ENCODE measurements around the gene SHOC2.

SHOC2 gene

DNA sequence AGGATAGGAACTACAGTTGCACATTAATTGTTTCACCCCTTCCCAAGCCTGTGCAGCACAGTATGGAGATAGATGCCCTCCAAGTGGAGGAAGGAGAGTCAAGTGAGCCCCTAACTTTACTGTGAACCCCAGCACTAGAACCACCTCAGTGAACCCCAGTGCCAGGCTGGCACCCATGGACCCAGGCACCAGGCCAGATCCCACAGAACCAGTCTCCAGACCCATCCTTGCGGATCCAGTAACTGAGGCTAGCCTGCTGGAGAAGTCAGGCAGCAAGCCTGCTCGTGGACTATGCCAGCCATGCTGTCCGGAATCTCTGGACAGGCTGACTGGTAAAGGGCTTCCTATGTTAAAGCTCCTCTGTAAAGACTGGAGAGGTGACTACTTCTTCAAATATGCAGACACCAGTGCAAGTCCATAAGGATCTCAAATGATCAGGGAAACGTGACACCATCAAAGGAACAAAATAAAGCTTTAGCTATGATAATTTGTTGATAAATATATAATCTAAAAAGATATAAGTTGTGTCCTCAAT is 27.7 kb downstream of the SHOC2 start:
- DNase-seq = no peak

DNA sequence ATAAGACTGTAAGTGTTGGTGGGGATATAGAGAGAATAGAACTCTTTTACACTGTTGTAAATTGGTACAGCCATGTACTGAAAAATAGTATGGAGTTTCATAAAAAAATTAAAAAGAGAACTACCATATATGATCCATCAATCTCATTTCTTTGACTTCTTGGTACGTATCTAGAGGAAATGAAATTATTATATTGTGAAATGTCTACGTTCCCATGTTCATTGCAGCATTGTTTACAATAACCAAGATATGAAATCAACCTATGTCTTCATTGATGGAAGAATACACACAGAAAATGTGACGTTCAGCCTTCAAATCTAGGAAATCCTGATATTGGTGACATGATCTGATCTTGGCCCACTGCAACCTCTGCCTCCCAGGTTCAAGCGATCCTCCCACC is 32.0 kb downstream of the SHOC2 start:
- no peak for DNase-seq

DNA sequence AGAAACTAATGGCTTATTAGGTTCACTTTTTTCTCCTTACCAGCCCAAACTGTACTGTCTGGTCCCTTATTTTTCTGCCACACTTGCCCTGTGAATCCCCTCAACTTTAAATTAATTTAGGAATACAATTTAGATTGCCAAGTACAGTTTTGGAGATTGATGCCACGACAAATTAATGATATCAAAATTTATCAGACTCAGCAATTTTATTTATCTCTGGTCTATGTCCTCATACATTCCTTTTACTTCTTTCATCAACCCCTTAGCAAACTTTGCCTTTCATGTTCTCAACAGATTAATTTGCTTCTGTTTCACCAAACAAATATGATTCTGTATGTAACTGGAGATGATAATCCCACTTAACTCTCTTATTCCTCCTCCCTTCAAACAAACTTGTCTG is 38.2 kb downstream of the SHOC2 start:
- DNase-seq = no peak

- DNase-seq = no peak
Observed at GRCh38 chr10:110959379-110960332, 40.3 kb downstream of the SHOC2 start.

DNA sequence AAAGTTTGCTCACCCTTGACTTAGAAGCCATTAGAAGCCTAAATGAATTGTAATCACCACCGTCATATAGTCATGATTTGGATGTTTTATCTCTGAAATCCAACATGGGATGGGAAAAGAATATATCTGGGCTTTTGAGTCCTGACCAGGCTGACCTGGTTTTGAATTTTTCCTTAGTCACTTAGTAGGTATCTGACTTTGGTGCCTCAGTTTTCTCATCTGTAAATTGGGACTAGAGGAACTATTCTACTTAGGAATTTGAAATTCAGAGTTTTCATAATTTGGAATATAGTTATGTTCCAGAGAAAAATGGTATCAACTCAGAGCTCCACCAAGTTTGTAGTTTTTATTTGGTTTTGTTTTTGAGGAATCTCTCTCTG is 40.9 kb downstream of the SHOC2 start:
- DNase-seq = no peak

DNA sequence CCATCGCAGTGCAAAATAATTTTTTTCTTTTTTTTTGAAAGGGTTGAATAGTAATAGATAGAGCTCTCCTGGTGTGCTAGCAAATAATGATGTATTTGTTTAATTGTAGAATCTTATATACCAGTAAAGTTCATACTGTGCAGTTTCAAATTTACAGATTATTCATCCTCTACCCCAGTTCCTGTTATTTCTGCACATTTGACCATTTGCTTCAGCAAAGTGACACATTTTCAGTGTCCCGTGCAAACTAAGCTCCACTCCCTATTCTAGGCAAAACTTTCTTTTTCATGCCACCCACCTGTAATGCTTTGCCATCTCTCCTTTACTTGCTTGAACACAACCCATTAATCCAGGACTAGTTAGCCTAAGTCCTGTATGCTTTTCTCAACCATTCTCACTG is 43.0 kb downstream of the SHOC2 start:
- DNase-seq = no peak

DNA sequence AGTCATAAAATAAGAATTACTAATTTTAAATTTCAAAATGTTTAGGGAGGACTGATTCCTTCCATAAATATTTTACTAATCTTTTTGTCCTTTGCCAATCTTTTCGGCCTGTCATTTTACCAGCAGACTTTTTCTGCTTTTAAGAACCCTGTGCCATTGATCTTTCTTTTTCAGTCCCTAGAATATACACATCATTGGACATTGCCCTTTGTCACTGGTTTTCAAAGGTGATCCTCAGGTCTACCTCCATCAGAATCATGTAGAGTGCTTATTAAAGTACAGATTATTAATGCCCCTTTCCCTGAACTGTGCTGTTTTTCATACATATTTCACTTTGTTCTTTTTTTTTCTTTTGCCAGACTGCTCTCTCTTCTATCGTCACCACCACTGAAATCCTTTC is 43.8 kb downstream of the SHOC2 start:
- DNase-seq = no peak

GRCh38 chr10:110964681-110965080 is 45.3 kb downstream of the SHOC2 start:
- DNase-seq = no peak

DNA sequence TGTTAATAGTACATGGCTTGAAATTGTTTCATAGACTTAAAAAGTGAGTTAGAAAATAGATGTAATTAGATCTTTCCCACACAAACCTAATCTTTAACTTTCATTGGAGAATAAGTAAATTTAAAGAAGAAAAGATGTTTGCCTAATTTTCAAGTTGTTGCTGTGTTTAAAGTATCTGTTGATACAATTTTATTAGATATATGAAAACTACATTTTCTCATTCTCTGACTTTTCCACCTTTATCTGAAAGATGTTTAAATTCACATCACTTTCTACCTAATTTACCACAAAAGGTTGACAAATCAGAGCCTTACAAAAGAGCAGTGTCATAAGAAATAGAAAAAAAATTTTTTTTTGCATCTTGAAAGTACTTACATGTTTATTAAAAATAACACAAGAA is 45.8 kb downstream of the SHOC2 start:
- DNase-seq = no peak

- no peak for DNase-seq
Observed at GRCh38 chr10:110966146-110966545, 46.7 kb downstream of the SHOC2 start.

DNA sequence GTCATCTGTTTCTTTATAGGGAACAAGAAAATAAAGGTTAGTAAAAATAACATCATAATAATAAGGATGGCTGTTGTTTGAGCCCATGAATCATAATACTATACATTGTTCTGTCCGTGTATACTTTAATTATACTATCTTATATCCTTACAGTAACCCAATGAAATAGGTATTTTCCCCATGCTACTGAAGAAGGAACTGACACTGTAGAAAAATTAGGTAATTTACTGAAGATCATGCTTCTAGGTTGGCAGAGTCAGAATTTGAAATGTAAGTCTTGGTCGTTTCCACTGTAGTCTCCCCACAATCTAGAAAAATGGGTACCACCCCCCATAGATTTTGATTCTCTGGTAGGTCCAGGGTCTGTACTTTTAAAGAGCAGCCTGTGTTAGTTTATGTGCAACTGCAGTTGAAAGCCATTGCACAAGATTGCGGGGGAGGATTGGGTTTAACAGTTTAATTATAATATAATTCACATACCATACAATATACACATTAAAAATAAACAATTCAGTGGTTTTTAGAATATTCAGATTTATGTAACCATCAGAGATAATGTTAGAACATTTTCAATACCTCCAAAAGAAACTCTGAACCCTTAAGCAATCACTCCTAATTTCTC is 47.7 kb downstream of the SHOC2 start:
- DNase-seq = no peak

DNA sequence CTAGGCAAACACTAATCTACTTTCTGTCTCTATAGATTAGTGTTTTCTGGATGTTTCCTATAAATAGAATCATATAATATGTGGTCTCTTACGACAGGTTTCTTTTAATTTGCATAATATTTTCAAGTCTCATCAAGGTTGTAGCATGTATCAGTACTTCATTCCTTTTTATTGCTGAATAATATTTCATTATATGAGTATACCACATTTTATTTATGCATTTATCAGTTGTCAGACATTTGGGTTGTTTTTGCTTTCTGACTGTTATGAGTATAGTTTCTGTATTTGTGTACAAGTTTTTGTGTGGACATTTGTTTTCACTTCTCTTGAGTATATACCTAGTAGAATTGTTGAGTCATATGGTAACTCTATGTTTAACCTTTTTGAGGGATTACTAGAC is 48.2 kb downstream of the SHOC2 start:
- no peak for DNase-seq

- DNase-seq = no peak
Observed at GRCh38 chr10:110969183-110969582, 49.8 kb downstream of the SHOC2 start.

GRCh38 chr10:110971638-110972037 is 52.2 kb downstream of the SHOC2 start:
- no peak for DNase-seq

DNA sequence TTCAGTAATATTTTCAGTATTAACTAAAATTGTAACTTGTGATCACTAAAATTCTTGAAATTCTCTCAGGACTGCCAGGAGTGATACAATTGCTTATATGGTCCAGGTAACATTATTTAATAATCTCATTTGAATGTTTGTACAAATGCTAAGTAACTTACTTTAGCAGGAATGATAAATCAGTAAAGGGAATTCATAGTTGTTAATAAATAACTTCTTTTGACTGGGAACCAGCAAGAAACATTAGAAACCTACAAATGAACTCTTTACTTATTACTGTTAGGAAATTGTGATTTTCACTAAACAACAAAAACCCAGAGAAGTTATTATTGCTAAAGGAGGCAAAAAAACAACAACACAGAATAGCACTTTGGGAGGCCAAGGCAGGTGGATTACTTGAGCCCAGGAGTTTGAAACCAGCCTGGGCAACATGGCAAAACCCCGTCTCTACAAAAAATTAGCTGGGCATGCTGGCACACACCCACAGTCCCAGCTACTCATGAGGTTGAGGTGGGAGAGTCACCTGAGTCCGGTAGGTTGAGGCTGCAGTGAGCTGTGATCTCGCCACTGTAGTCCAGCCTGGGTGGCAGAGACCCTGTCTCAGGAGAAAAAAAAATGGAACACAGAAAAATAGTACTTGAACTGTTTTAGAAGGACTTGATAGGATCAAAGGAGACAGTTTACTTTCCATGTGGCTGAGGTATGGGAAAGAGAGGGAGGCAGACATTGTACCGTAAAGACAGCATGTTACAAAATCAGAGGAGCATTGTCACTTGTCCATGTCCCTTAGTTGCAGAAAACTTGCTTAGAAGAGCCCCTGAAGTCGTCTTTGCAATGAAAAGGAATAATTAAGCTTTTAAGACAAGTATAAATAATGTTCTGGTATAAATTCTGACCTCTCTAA is 53.1 kb downstream of the SHOC2 start:
- DNase-seq = no peak

GRCh38 chr10:110973400-110973799 is 54.0 kb downstream of the SHOC2 start:
- no peak for DNase-seq

GRCh38 chr10:110976577-110976976 is 57.2 kb downstream of the SHOC2 start:
- DNase-seq = no peak

GRCh38 chr10:110977662-110978061 is 58.3 kb downstream of the SHOC2 start:
- DNase-seq = no peak

- no peak for DNase-seq
Observed at GRCh38 chr10:110978204-110978603, 58.8 kb downstream of the SHOC2 start.

DNA sequence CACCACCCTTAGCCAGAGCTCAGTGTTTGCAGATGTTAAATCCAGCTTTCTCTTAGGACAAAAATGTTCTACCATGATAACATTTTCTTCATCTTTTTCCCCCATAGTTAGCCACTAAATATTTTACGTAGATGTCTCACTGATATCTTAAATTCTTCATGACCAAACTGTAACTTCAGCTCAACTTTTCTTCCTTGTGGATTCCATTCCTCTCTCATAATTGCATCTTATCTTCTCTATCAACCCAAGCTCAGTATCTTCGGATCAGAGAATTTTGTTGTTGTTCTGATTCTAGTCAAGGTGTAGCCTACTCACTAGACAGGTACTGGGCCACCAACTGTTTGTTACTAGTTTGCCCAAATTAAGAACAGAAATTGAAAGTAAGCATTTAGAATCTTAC is 60.2 kb downstream of the SHOC2 start:
- DNase-seq = no peak

GRCh38 chr10:110980807-110981206 is 61.4 kb downstream of the SHOC2 start:
- no peak for DNase-seq

DNA sequence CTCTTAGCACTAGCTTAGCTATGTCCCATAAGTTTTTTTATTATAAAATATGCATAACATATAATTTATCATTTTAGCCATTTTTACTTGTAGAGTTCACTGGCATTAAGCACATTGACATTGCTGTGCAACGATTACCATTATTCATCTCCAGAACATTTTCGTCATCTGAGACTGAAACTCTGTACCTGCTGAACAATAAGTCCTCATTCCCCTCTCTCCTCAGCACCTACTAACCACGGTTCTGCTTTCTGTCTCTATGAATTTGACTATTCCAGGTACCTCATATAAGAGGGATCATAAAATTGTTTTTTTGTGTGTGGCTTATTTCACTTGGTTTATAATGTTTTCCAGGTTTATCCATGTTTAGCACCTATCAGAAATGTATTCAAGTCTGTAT is 64.1 kb downstream of the SHOC2 start:
- no peak for DNase-seq
